Testis (tissue), 2 donors: ENCODE measurements around the gene FRAS1.

Source experiments
- CTCF ChIP-seq, 3 experiments: fragments of 450-650 bp in 2 of 3; fragments of 200-600 bp in 1 of 3; sonication (generic) in 1 of 3; IDR thresholded peaks; one replicate each; pipeline ENCODE4 v1.5.1; 2016 to 2019; ENCODE audit warnings: antibody characterized with exemption in 3 of 3, mild to moderate bottlenecking in 2 of 3, moderate library complexity in 1 of 3
- POLR2A ChIP-seq: fragments of 450-650 bp; IDR thresholded peaks from one replicate; pipeline ENCODE4 v1.6.1; 2017; ENCODE audit warnings: antibody characterized with exemption, mild to moderate bottlenecking, moderate library complexity

- TF ChIP-seq POLR2A: no peak
- no peak for TF ChIP-seq CTCF (IDR thresholded peaks at IDR 0.05)
Measured at GRCh38 chr4:78423790-78424189, 366.7 kb downstream of the FRAS1 start.
